Gastrocnemius medialis (tissue), 4 donors: ENCODE results near the gene PRKG1. TPM values are rescaled to one million over a fixed set of nuclear protein-coding genes. Genes with fewer than 3 reads are reported as not detected.
"Not testable (repeated sequence)": the region's sequence is repeated elsewhere in the genome, so short reads cannot be mapped to it uniquely, and the experiment has no call there.

Experiments used
- ATAC-seq, 2 donors: fragments of 150-250 bp; one replicate each; pipeline ENCODE4 v1.9.1; 2016
- DNase-seq, 2 donors: peaks; one replicate each; pipeline ENCODE4 v3.0.0-alpha.2; 2019
- H3K27ac ChIP-seq, 4 donors: fragments of 200-600 bp; sonication (generic); 1 replicate in 1 of 4; 2 replicates in 3 of 4; pipeline ENCODE4 v1.5.1; 2016 to 2018; ENCODE audit warnings: mild to moderate bottlenecking in 2 of 4, moderate library complexity in 1 of 4
- H3K27me3 ChIP-seq, 3 donors: fragments of 200-600 bp; sonication (generic) in 2 of 3; 1 replicate in 1 of 3; 2 replicates in 2 of 3; pipeline versions ENCODE4 v1.5.1 to v1.6.0; 2016 to 2019; ENCODE audit warnings: mild to moderate bottlenecking in 1 of 3, moderate library complexity in 1 of 3
- H3K36me3 ChIP-seq, 2 donors: fragments of 200-600 bp; sonication (generic) in 1 of 2; one replicate each; pipeline ENCODE4 v1.5.1; 2017 to 2018
- H3K4me1 ChIP-seq, 2 donors: fragments of 200-600 bp; sonication (generic) in 1 of 2; one replicate each; pipeline ENCODE4 v1.5.1; 2016 to 2017; ENCODE audit warnings: mild to moderate bottlenecking in 2 of 2
- H3K4me3 ChIP-seq, 4 donors: fragments of 200-600 bp; sonication (generic) in 3 of 4; 1 replicate in 1 of 4; 2 replicates in 3 of 4; pipeline ENCODE4 v1.5.1; 2016 to 2019; ENCODE audit warnings: mild to moderate bottlenecking in 2 of 4
- H3K9me3 ChIP-seq, 3 donors: fragments of 200-600 bp; sonication (generic) in 2 of 3; 1 replicate in 1 of 3; 2 replicates in 2 of 3; pipeline ENCODE4 v1.5.1; 2016 to 2019
- POLR2A ChIP-seq, 2 donors: fragments of 450-650 bp; IDR thresholded peaks; one replicate each; pipeline ENCODE4 v1.6.1; 2017; ENCODE audit warnings: antibody characterized with exemption in 2 of 2, mild to moderate bottlenecking in 2 of 2, moderate library complexity in 2 of 2
- in situ Hi-C, 4 donors: fragments of 200-750 bp; cut with MboI; loops; one replicate each; pipeline versions ENCODE4 v1.15.0 to v1.8.0; 2017; ENCODE audit warnings: low sequenced_read_pairs in 4 of 4
- intact Hi-C: fragments of 100-400 bp; cut with DNase I; formaldehyde crosslinking; loops from one replicate; pipeline ENCODE4 v1.15.1; 2023; ENCODE audit warnings: low total_unique reads
- total RNA-seq, 4 donors: library from RNA; depleted of rRNA; stranded (reverse); fragments of >200 nt; gene quantifications; one replicate each; pipeline versions ENCODE4 v1.1.0 to v1.2.3, GENCODE V29; 2016
- TF ChIP-seq, protein P1 (sequence below), 5 experiments: fragments of 450-650 bp in 3 of 5; fragments of 200-600 bp in 2 of 5; sonication (generic) in 2 of 5; IDR thresholded peaks in 4 of 5; conservative IDR thresholded peaks in 1 of 5; 1 replicate in 4 of 5; 2 replicates in 1 of 5; pipeline ENCODE4 v1.5.1; 2016 to 2019; ENCODE audit warnings: antibody characterized with exemption in 5 of 5, mild to moderate bottlenecking in 3 of 5, moderate library complexity in 3 of 5

The PRKG1 gene
- total RNA-seq, 4 donors from 2014 or later, result 10.4 to 39.4 (median 25.1) TPM

GRCh38 chr10:51162002-51162401 is 87.7 kb downstream of the PRKG1 start:
- no peak overlapping the region for H3K27ac ChIP-seq
- H3K9me3 ChIP-seq, result no peaks in the 10 kb centered on the region
- intact Hi-C loops, result no loop called here
- H3K27me3 ChIP-seq, result no peaks in the 10 kb centered on the region
- H3K4me3 ChIP-seq, result no peak overlapping the region
- no peak for ATAC-seq
- H3K4me1 ChIP-seq, result peaks cover 0 to 11% of the 10 kb centered on the region in 2 donors
- DNase-seq, result no peak
- in situ Hi-C loops, result no loop called here
- TF ChIP-seq, protein P1, sequence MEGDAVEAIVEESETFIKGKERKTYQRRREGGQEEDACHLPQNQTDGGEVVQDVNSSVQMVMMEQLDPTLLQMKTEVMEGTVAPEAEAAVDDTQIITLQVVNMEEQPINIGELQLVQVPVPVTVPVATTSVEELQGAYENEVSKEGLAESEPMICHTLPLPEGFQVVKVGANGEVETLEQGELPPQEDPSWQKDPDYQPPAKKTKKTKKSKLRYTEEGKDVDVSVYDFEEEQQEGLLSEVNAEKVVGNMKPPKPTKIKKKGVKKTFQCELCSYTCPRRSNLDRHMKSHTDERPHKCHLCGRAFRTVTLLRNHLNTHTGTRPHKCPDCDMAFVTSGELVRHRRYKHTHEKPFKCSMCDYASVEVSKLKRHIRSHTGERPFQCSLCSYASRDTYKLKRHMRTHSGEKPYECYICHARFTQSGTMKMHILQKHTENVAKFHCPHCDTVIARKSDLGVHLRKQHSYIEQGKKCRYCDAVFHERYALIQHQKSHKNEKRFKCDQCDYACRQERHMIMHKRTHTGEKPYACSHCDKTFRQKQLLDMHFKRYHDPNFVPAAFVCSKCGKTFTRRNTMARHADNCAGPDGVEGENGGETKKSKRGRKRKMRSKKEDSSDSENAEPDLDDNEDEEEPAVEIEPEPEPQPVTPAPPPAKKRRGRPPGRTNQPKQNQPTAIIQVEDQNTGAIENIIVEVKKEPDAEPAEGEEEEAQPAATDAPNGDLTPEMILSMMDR (IDR thresholded peaks at IDR 0.05 in 4 of 5, conservative IDR thresholded peaks at IDR 0.05 in 1 of 5), result no peak
- TF ChIP-seq POLR2A (IDR thresholded peaks at IDR 0.05), result no peak
- H3K36me3 ChIP-seq, result peaks cover 0 to 3% of the 10 kb centered on the region in 2 donors

GRCh38 chr10:51163380-51164049 is 89.2 kb downstream of the PRKG1 start:
- DNase-seq, H3K27ac ChIP-seq, ATAC-seq, H3K4me3 ChIP-seq, in situ Hi-C loops, intact Hi-C loops, H3K27me3 ChIP-seq, H3K36me3 ChIP-seq, H3K9me3 ChIP-seq: not testable (repeated sequence)
- H3K4me1 ChIP-seq, result peaks cover 0 to 11% of the 10 kb centered on the region in 2 donors

DNA sequence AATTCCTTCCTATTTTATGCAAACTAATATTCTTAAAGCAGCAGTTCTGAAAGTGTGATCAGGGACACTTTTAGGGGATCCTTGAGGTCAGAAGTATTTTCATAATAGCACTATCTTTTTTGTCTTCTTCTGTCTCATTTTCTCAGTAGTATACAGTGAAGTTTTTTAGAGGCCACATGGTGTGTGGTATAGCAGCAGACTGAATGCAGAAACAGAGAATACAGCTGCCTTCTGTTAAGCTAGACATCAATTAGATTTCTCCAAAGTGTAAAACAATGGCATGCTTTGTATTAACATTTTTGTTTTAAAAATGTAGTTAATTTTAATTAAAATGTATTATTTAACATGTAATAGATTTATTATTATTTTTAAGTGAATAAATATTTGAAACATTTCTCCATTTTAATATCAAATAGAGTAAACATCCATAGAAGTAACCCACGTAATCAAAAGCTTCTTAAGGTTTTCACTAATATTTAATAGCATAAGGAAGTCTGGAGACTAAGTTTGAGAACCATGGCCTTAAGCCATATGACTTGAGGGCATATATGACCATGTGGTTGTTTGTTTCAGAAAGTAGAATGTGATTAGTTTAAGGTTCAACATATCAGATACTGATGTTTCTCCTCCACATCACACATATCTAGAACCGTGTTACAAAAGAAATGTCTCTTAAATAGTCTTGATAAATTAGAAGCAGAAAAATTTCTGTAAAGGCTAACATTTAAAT is 94.0 kb downstream of the PRKG1 start:
- no peaks in the 10 kb centered on the region for H3K36me3 ChIP-seq
- DNase-seq (no peak), ATAC-seq (no peak)
- intact Hi-C loops, result no loop called here
- TF ChIP-seq, protein P1 (IDR thresholded peaks at IDR 0.05 in 4 of 5, conservative IDR thresholded peaks at IDR 0.05 in 1 of 5), result no peak
- no peak for TF ChIP-seq POLR2A (IDR thresholded peaks at IDR 0.05)
- H3K9me3 ChIP-seq, result no peaks in the 10 kb centered on the region
- in situ Hi-C loops, result no loop called here
- no peak overlapping the region for H3K4me3 ChIP-seq
- H3K27me3 ChIP-seq, result no peaks in the 10 kb centered on the region
- no peak overlapping the region for H3K27ac ChIP-seq
- peaks cover 3 to 5% of the 10 kb centered on the region in 2 donors for H3K4me1 ChIP-seq

- Histone ChIP-seq H3K27ac (no peak overlapping the region), H3K9me3 (no peaks in the 10 kb centered on the region), H3K4me1 (peaks cover 3 to 5% of the 10 kb centered on the region in 2 donors), H3K36me3 (no peaks in the 10 kb centered on the region), H3K27me3 (no peaks in the 10 kb centered on the region), H3K4me3 (no peak overlapping the region)
- no peak for ATAC-seq
- no peak for DNase-seq
- in situ Hi-C loops, result no loop called here
- intact Hi-C loops, result no loop called here
- no peak for TF ChIP-seq POLR2A (IDR thresholded peaks at IDR 0.05)
- TF ChIP-seq, protein P1 (IDR thresholded peaks at IDR 0.05 in 4 of 5, conservative IDR thresholded peaks at IDR 0.05 in 1 of 5), result no peak
These were observed 94.8 kb downstream of the PRKG1 start for GRCh38 chr10:51169111-51169510.

GRCh38 chr10:51170518-51171245 is 96.4 kb downstream of the PRKG1 start:
- H3K4me1 ChIP-seq, result peaks cover 3 to 5% of the 10 kb centered on the region in 2 donors
- intact Hi-C loops (no loop called here), in situ Hi-C loops (no loop called here)
- ATAC-seq (no peak), DNase-seq (no peak)
- H3K27ac ChIP-seq, result no peak overlapping the region
- TF ChIP-seq, protein P1 (IDR thresholded peaks at IDR 0.05 in 4 of 5, conservative IDR thresholded peaks at IDR 0.05 in 1 of 5), result no peak
- TF ChIP-seq POLR2A (IDR thresholded peaks at IDR 0.05), result no peak
- H3K36me3 ChIP-seq, result no peaks in the 10 kb centered on the region
- H3K4me3 ChIP-seq, result no peak overlapping the region
- no peaks in the 10 kb centered on the region for H3K9me3 ChIP-seq
- no peaks in the 10 kb centered on the region for H3K27me3 ChIP-seq
